ENCODE results near the gene A4GALT. TPM values are rescaled to one million over a fixed set of nuclear protein-coding genes. Genes with fewer than 3 reads are reported as not detected.

Gene A4GALT
- total and polyA plus RNA-seq, 2 donors from 2014 or later, result 76.2 to 186 TPM

- TF ChIP-seq CTCF (IDR thresholded peaks at IDR 0.05; ENCODE audit: borderline replicate concordance, extremely low read depth, insufficient read depth), result no peak
These were observed 20.3 kb downstream of the A4GALT start for GRCh38 chr22:42700355-42700754.

GRCh38 chr22:42699976-42700352, 20.7 kb downstream of the A4GALT start:
- peaks cover 0 to 25% (median 8%) of the 10 kb centered on the region in 3 donors for H3K4me1 ChIP-seq (ENCODE audit: control insufficient read depth in 2 of 3, insufficient read depth in 2 of 3, low read depth in 1 of 3, low read length in 3 of 3)
- no peak for FAIRE-seq
- H3K27ac ChIP-seq (ENCODE audit: low read depth in 2 of 2, low read length in 2 of 2), result no peak overlapping the region

More at GRCh38 chr22:42700355-42700754, 20.3 kb downstream of the A4GALT start:
- Histone ChIP-seq H3K4me3 (ENCODE audit: low read length in 3 of 3) (no peak overlapping the region), H3K36me3 (ENCODE audit: control insufficient read depth in 2 of 3, insufficient read depth in 3 of 3, low read length in 3 of 3) (no peaks in the 10 kb centered on the region), H3K27me3 (ENCODE audit: control insufficient read depth, insufficient read depth, low read length) (no peaks in the 10 kb centered on the region), H3K9me3 (ENCODE audit: control insufficient read depth in 2 of 3, insufficient read depth in 1 of 3, low read length in 3 of 3) (no peaks in the 10 kb centered on the region), H3K4me1 (ENCODE audit: control insufficient read depth in 2 of 3, insufficient read depth in 2 of 3, low read depth in 1 of 3, low read length in 3 of 3) (peaks cover 0 to 25% (median 8%) of the 10 kb centered on the region in 3 donors), H3K27ac (ENCODE audit: low read depth in 2 of 2, low read length in 2 of 2) (no peak overlapping the region), H3K9ac (ENCODE audit: low read length in 3 of 3) (no peak overlapping the region)
- intact Hi-C loops (cut with DNase I), result no loop called here
- FAIRE-seq, result no peak
- peak in 1 of 5 donors; percentile 67 for DNase-seq

GRCh38 chr22:42699281-42699975, 21.2 kb downstream of the A4GALT start:
- Histone ChIP-seq H3K4me3 (ENCODE audit: low read length in 3 of 3) (no peak overlapping the region), H3K4me1 (ENCODE audit: control insufficient read depth in 2 of 3, insufficient read depth in 2 of 3, low read depth in 1 of 3, low read length in 3 of 3) (peaks cover 0 to 25% (median 8%) of the 10 kb centered on the region in 3 donors), H3K27ac (ENCODE audit: low read depth in 2 of 2, low read length in 2 of 2) (peak overlapping the region; percentile 55 to 62), H3K9me3 (ENCODE audit: control insufficient read depth in 2 of 3, insufficient read depth in 1 of 3, low read length in 3 of 3) (no peaks in the 10 kb centered on the region), H3K27me3 (ENCODE audit: control insufficient read depth, insufficient read depth, low read length) (no peaks in the 10 kb centered on the region), H3K9ac (ENCODE audit: low read length in 3 of 3) (no peak overlapping the region), H3K36me3 (ENCODE audit: control insufficient read depth in 2 of 3, insufficient read depth in 3 of 3, low read length in 3 of 3) (no peaks in the 10 kb centered on the region)
- TF ChIP-seq CTCF (IDR thresholded peaks at IDR 0.05; ENCODE audit: borderline replicate concordance, extremely low read depth, insufficient read depth), result no peak
- intact Hi-C loops (cut with DNase I), result no loop called here
- DNase-seq (peak in 1 of 5 donors; percentile 77), FAIRE-seq (no peak)

More at GRCh38 chr22:42699976-42700352, 20.7 kb downstream of the A4GALT start:
- DNase-seq, result peak in 1 of 5 donors; percentile 67
- H3K4me3 ChIP-seq (ENCODE audit: low read length in 3 of 3), result no peak overlapping the region
- intact Hi-C loops (cut with DNase I), result no loop called here
- no peaks in the 10 kb centered on the region for H3K36me3 ChIP-seq (ENCODE audit: control insufficient read depth in 2 of 3, insufficient read depth in 3 of 3, low read length in 3 of 3)
- H3K9ac ChIP-seq (ENCODE audit: low read length in 3 of 3), result no peak overlapping the region
- no peaks in the 10 kb centered on the region for H3K27me3 ChIP-seq (ENCODE audit: control insufficient read depth, insufficient read depth, low read length)
- no peaks in the 10 kb centered on the region for H3K9me3 ChIP-seq (ENCODE audit: control insufficient read depth in 2 of 3, insufficient read depth in 1 of 3, low read length in 3 of 3)
- TF ChIP-seq CTCF (IDR thresholded peaks at IDR 0.05; ENCODE audit: borderline replicate concordance, extremely low read depth, insufficient read depth), result no peak

All from kidney (tissue), 14 donors.